Measurements from ENCODE around the gene CUEDC2. TPM values are rescaled to one million over a fixed set of nuclear protein-coding genes. Genes with fewer than 3 reads are reported as not detected.

The CUEDC2 gene
- total RNA-seq, 1 donor from 2014 or later, result 118 TPM

- no peak overlapping the region for H3K27ac Mint-ChIP-seq (ENCODE audit: unreplicated experiment)
- H3K4me1 Mint-ChIP-seq, result peaks cover 76% of the 10 kb centered on the region
- H3K9me3 Mint-ChIP-seq, result no peaks in the 10 kb centered on the region
- H3K4me3 Mint-ChIP-seq, result peak overlapping the region; percentile 94
- H3K27me3 Mint-ChIP-seq (ENCODE audit: low read depth), result peaks cover 11% of the 10 kb centered on the region
- H3K36me3 Mint-ChIP-seq (ENCODE audit: low read depth), result peaks cover 2% of the 10 kb centered on the region
- TF ChIP-seq CTCF (conservative IDR thresholded peaks at IDR 0.05), result peak; percentile 78
- peak; percentile 71 for DNase-seq (ENCODE audit: low read depth, low spot score)
These were observed 9.7 kb downstream of the CUEDC2 start for GRCh38 chr10:102422545-102423129.

- Mint-ChIP-seq H3K27me3 (ENCODE audit: low read depth) (peaks cover 11% of the 10 kb centered on the region), H3K4me1 (peaks cover 75% of the 10 kb centered on the region), H3K27ac (ENCODE audit: unreplicated experiment) (no peak overlapping the region), H3K9me3 (no peaks in the 10 kb centered on the region), H3K36me3 (ENCODE audit: low read depth) (peaks cover 2% of the 10 kb centered on the region), H3K4me3 (peak overlapping the region; percentile 94)
- TF ChIP-seq CTCF (conservative IDR thresholded peaks at IDR 0.05), result no peak
- no peak for DNase-seq (ENCODE audit: low read depth, low spot score)
These were observed 10.4 kb downstream of the CUEDC2 start for GRCh38 chr10:102421757-102422512.

- no peak for DNase-seq (ENCODE audit: low read depth, low spot score)
- no peak overlapping the region for H3K27ac Mint-ChIP-seq (ENCODE audit: unreplicated experiment)
- peaks cover 2% of the 10 kb centered on the region for H3K36me3 Mint-ChIP-seq (ENCODE audit: low read depth)
These were observed 10.9 kb downstream of the CUEDC2 start for GRCh38 chr10:102421507-102421756.

GRCh38 chr10:102420714-102421506 is 11.5 kb downstream of the CUEDC2 start, which contains the start of gene FBXL15:
TSS of gene FBXL15 (plus strand) at chr10:102420836. CDS start at chr10:102421130, 294 bp downstream.
- peak; percentile 99 for DNase-seq (ENCODE audit: low read depth, low spot score)
- Mint-ChIP-seq H3K27me3 (ENCODE audit: low read depth) (peaks cover 11% of the 10 kb centered on the region), H3K27ac (ENCODE audit: unreplicated experiment) (peak within 1 kb of the TSS; percentile 95)

More at GRCh38 chr10:102421507-102421756, 10.9 kb downstream of the CUEDC2 start:
- Mint-ChIP-seq H3K4me1 (peaks cover 73% of the 10 kb centered on the region), H3K9me3 (no peaks in the 10 kb centered on the region), H3K4me3 (peak overlapping the region; percentile 94), H3K27me3 (ENCODE audit: low read depth) (peaks cover 11% of the 10 kb centered on the region)
- no peak for TF ChIP-seq CTCF (conservative IDR thresholded peaks at IDR 0.05)

More at GRCh38 chr10:102420714-102421506, 11.5 kb downstream of the CUEDC2 start, which contains the start of gene FBXL15:
- TF ChIP-seq CTCF (conservative IDR thresholded peaks at IDR 0.05), result no peak
- H3K4me3 Mint-ChIP-seq, result peak within 1 kb of the TSS; percentile 94
- H3K9me3 Mint-ChIP-seq, result no peaks in the 10 kb centered on the region
- peaks cover 71% of the 10 kb centered on the region for H3K4me1 Mint-ChIP-seq
- no peaks in the 10 kb centered on the region for H3K36me3 Mint-ChIP-seq (ENCODE audit: low read depth)

All from neural crest cell (in vitro differentiated cells).